C1 segment of cervical spinal cord (tissue), 14 donors: ENCODE data around the gene PFKFB2.

Experiments used
- DNase-seq, 14 donors: peaks; one replicate each; lab custom pipeline; 2025; lab: John Stamatoyannopoulos, UW

PFKFB2 gene

DNA sequence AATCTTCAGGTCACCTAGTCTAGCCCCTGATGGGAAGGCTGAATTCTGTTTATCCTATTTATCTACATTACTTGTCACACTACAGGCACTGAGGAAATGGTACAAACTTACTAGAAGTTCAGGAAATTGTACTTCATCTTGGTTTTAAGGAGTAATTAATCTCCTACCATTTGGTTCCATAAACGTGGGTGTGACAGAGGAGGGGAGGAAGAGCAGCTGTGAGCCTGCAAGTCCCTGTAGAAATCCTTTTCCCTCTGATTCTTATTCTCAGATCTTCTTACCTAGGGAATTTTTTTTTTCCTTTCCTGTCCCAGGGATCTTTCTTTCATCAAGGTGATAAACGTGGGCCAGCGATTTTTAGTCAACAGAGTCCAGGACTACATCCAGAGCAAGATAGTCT, 14.1 kb downstream of the PFKFB2 start:
- DNase-seq = no peak

GRCh38 chr1:207067665-207068064, 14.6 kb downstream of the PFKFB2 start:
- DNase-seq = no peak

DNA sequence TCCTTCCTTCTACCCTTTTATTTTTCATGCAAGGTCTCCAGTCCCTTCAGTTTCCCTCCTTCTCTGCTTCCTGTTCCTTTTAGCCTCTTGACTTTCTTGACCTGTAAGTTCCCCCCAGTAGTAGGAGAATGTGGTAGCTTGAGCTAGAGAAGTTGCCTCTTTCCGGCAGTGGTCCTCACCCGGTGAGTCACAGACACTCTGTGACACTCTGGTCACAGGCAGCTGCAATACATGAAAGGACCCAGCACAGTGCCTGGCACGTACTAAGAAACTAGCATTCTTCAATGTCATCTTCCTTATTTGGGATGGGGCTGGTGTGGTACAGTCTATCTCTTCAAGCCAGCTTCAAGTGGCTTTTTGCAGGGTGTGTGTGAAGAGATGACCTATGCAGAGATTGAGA, 16.0 kb downstream of the PFKFB2 start:
- no peak for DNase-seq

DNA sequence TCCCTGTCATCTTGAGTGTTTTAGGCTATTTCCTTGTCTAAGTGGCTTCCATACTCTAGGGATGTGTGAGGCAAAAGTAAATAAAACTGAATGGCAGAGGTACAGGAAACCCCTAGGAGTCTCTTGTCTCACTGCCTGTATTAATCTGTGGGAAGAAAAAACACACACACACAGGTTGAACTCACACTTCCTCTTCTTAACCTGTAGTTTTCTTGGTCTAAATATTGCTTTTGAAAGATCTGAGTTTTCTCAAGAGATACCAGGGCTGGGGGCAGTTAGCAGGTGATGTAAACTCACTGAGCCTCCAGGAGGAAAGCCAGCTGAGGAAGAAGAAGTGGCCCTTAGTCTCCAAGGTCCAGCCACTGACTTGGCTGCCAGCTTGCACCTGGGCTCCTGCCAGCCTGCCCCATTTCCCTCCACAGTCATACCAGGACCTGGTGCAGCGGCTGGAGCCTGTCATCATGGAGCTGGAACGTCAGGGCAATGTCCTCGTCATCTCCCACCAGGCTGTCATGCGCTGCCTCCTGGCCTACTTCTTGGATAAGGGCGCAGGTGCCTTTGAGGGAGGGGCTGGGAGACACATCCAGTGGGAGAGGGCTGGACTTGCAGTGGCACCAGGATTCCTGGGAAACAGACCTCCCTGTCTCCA, 16.9 kb downstream of the PFKFB2 start:
- peak in 2 of 14 donors; percentile 27 to 45 for DNase-seq

- DNase-seq = no peak
These were observed 17.7 kb downstream of the PFKFB2 start for GRCh38 chr1:207070811-207071210.

- no peak for DNase-seq
These were observed 18.4 kb downstream of the PFKFB2 start for GRCh38 chr1:207071426-207071825.

- no peak for DNase-seq
These were observed 19.2 kb downstream of the PFKFB2 start for GRCh38 chr1:207072233-207072632.

DNA sequence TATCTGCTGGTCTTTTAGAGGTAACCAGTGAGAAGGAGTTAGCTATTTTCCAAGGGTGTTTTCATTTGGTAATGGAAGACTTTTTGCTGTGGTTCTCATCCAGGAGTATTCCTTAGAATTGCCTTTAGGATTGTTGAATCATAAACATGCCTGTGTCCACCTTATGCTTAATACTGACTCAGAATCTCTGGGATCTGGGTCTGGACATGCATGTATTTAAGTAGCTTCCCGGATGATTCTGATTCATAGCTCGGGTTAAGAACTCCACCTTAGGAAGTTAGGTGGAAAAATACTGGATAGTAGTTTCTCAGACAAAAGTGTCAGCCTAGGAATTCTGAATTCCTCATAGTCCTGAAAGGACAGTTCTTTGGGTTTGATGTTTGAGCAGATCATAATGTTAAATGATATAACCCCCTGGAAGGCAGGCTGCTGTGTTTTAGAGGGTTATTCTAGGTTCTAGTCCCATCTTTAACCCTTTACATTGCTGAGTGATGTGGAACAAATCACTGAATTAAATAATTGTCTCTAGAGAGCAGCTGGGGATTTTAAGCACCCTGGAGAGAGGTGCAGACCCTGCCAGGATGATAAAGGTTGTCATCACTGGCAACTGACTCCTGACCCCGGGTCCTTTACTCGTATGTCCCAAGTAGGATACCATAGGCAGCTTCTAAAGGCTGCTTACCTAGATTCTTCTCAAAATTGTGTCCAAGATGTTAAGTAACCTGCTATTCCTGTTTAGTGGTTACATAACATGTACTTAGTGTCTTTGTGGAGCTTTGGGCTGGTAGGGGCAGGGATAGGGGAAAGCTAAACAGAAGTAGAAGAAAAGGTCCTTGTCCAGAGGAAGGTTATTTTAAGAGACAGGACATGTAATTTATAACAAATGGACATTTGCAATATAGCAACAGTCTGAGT, 21.1 kb downstream of the PFKFB2 start:
- no peak for DNase-seq

DNA sequence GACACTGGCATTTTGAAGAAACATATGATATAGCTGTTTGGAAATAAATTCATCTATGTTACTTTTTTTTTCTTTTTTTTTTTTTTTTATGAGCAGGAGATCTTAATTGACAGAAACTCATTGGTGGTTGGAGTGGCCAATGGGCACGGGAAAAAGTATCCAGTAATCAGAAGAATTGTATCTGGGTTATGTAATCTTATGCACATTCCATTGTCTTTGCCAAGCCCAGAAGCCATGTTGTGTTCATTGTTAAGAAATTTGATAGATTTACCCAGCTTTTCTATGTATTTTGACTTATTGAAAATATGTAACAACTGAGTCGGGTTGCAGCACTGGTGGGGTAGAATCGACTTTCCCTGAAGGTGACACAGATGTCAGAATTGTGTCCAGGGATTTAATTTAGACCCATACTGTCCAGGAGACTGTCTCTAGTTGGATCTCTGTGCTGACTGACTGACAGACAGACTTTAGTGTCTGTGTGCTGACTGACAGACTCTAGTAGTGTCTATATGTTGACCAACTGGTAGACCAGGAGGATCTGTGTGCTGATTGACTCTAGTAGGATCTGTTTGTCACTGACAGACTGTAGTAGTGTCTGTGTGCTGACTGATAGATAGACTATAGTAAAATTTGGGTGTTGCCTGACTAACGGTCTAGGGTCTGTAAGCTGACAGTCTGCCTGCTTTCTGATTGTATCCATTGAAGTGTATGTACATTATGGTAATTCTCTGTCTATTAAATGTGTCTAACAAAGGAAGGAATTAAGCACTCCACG, 23.3 kb downstream of the PFKFB2 start:
- DNase-seq = no peak

DNA sequence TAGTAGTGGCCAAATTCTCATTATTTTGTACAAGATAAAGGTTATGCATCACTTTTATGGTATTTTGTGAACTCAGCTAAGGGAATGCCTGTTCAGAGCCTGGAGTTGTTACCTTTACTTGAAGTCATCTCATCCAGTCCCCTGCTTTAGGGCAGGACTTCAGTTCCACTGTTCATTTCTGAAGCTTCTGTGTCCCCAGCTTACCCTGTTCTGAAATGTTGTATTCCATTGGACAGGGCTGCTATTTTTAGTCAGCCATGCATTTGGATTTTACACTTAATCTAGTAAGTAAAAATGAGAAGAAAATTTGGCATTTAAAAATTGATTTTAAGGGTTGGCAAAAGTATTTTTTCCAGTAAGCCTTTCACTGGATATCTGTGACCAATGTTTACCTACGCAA, 23.9 kb downstream of the PFKFB2 start:
- no peak for DNase-seq

DNA sequence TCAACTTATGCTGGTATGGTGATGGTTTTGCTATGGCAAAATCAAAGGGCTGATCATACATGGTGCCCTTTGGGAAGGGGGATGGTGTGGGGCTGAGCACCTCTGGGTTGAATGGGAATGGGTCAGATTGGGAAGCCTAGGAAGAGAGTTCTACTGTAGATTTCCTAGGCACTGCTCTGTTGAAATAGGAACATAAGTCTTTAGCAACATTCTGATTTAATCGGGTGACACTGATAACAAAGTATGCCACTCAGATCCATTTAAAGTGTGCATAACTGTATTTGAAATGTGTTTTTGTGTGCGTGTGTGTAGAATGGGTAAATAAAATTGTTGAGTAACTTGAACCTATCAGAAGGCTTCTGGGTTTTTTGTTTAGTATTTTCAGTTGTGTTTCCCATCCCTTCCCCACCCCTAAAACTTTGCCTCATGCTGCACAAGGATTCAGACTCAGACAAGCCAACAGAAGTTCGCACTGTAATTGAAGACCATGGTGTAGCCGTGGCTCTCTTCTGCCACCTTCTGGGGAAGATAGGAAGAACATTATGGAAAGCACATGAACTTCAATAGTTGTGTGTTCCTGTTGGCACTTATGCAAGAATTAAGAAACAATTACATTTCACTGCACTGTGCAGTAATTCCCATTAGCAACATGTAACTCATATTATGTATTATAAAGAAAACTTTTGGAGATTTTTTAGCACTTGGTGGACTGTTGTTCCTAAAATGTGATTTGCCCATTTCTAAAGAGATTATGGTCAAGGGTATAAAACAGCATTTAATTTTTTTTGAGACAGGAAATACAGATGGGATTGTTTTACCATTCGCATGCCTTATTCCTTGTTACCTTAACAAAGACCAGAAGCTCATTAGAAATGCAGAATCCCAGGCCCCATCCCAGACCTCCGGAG, 24.6 kb downstream of the PFKFB2 start:
- peak in 9 of 14 donors; percentile 7 to 47 (median 31) for DNase-seq

- no peak for DNase-seq
These were observed 25.6 kb downstream of the PFKFB2 start for GRCh38 chr1:207078578-207079132.

DNA sequence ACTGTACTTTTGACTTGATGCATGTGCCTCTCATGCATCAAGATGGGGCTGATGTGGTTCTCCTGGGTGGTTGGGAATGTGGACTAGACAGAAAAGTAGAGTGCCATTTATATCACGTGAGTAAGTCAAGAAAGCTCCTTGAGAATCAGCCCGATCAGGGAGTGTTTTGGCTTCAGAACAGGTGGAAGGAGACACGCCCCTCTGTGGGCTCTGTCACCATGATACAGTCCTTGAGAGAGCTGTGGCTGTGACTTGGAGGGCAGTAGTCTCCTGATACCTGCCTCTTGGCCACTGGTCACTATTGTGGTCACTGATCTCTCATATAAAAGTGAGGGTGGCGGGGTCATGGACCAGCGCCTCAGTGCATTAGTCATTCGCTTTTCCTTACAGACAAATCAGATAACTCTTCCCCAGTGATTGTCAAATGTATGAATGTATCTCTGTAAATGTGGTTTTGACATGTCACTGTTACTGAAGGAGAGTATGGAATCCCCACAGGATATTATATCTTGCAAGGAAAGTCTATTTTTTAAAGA, 26.7 kb downstream of the PFKFB2 start:
- no peak for DNase-seq

- DNase-seq = no peak
These were observed 28.0 kb downstream of the PFKFB2 start for GRCh38 chr1:207081088-207081487.

- DNase-seq = no peak
These were observed 28.7 kb downstream of the PFKFB2 start for GRCh38 chr1:207081806-207082205.

- no peak for DNase-seq
These were observed 31.2 kb downstream of the PFKFB2 start for GRCh38 chr1:207084232-207084631.

GRCh38 chr1:207084701-207085180, 31.7 kb downstream of the PFKFB2 start:
- peak in 1 of 14 donors; percentile 20 for DNase-seq

- DNase-seq = no peak
These were observed 32.8 kb downstream of the PFKFB2 start for GRCh38 chr1:207085887-207086286.

DNA sequence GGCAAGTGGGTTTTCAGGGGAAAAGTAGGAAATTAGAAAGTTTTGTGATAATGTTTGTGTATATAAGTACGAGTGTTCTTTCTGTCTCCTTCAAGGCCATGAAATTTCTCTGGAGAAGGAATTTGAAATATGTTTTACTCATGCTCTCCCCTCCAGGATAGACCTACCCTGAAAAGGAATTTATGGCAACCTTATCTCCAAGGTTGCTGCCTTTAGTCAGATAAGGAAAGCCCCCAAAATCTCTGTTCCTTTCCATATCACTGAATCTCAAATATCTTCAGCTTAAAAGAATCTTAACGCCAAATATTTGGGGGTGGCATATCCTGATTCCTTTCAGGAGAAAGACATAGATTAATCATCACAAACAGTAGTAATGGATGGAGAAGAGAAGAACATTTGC, 35.1 kb downstream of the PFKFB2 start:
- DNase-seq = no peak
